ENCODE measurements around the gene OR52I2. TPM values are rescaled to one million over a fixed set of nuclear protein-coding genes. Genes with fewer than 3 reads are reported as not detected.

The OR52I2 gene
- total RNA-seq, 1 donor from 2014 or later = not detected

DNA sequence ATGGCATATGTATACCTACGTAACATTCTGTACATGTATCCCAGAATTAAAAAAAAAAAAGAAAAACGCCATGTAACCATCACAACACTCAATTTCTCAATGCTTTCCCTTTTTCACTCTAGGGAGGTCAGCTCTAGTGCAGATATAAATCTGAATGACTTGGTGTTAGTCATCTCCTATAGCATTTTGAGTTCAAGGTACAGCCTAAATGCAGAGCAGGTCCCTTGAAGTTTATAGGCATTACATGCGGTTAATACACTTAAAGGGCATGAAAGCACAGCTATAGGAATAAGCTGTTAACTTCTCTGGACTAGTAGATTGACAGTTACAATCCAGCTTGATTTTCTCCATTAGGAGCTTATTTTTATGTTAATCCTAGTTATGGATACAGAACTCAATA, 16.2 kb upstream of the OR52I2 start:
- Mint-ChIP-seq H3K36me3 (ENCODE audit: insufficient read depth) (peaks cover 3% of the 10 kb centered on the region), H3K27ac (no peak overlapping the region), H3K9me3 (ENCODE audit: low read depth) (peaks cover 23% of the 10 kb centered on the region), H3K4me3 (ENCODE audit: low read depth) (no peak overlapping the region), H3K27me3 (no peaks in the 10 kb centered on the region), H3K4me1 (ENCODE audit: low read depth) (peaks cover 10% of the 10 kb centered on the region)
- DNase-seq (ENCODE audit: low spot score, unreplicated experiment) = no peak
- TF ChIP-seq, protein P1, sequence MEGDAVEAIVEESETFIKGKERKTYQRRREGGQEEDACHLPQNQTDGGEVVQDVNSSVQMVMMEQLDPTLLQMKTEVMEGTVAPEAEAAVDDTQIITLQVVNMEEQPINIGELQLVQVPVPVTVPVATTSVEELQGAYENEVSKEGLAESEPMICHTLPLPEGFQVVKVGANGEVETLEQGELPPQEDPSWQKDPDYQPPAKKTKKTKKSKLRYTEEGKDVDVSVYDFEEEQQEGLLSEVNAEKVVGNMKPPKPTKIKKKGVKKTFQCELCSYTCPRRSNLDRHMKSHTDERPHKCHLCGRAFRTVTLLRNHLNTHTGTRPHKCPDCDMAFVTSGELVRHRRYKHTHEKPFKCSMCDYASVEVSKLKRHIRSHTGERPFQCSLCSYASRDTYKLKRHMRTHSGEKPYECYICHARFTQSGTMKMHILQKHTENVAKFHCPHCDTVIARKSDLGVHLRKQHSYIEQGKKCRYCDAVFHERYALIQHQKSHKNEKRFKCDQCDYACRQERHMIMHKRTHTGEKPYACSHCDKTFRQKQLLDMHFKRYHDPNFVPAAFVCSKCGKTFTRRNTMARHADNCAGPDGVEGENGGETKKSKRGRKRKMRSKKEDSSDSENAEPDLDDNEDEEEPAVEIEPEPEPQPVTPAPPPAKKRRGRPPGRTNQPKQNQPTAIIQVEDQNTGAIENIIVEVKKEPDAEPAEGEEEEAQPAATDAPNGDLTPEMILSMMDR (IDR thresholded peaks at IDR 0.05; ENCODE audit: unreplicated experiment) = no peak

DNA sequence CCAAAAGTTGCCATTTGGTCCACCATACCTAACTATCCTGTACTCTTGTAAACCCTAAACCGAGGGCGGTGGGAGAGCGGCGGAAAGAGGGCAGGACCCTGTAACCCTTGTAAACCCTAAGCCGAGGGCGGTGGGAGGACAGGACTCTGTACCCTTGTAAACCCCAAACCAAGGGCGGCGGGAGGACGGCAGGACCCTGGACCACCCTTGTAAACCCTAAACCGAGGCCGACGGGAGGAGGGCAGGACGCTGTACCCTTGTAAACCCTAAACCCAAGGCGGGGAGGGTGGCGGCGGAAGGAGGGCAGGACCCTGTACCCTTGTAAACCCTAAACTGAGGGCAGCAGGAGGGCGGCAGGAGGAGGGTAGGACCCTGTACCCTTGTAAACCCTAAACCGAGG, 12.5 kb upstream of the OR52I2 start:
- H3K9me3 Mint-ChIP-seq (ENCODE audit: low read depth) = peaks cover 11% of the 10 kb centered on the region
- no peak overlapping the region for H3K4me3 Mint-ChIP-seq (ENCODE audit: low read depth)
- TF ChIP-seq, protein P1 (IDR thresholded peaks at IDR 0.05; ENCODE audit: unreplicated experiment) = no peak
- no peak overlapping the region for H3K27ac Mint-ChIP-seq
- no peaks in the 10 kb centered on the region for H3K36me3 Mint-ChIP-seq (ENCODE audit: insufficient read depth)
- no peak for DNase-seq (ENCODE audit: low spot score, unreplicated experiment)
- no peaks in the 10 kb centered on the region for H3K27me3 Mint-ChIP-seq
- H3K4me1 Mint-ChIP-seq (ENCODE audit: low read depth) = no peaks in the 10 kb centered on the region

DNA sequence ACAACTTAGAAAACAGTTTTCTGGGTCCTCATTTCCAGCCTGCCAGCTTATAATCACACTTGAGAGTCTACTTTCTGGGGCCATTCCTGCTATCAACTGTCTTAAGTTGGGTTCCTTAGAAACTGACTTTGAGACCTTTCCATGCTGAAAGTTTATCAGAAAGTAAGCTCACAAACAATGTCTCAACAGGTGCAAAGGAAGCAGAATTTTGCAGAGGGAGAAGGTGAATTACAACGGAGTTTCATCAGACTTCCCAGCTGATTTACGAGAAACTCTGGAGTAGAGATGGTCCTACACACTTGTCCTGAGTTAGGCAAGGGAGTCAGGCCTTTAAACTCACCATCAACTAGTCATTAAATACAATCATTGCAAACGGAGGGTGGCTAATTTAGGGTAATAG, 4.7 kb upstream of the OR52I2 start:
- Mint-ChIP-seq H3K4me1 (ENCODE audit: low read depth) (peaks cover 5% of the 10 kb centered on the region), H3K27ac (no peak overlapping the region), H3K4me3 (ENCODE audit: low read depth) (no peak overlapping the region), H3K9me3 (ENCODE audit: low read depth) (no peaks in the 10 kb centered on the region), H3K36me3 (ENCODE audit: insufficient read depth) (no peaks in the 10 kb centered on the region), H3K27me3 (no peaks in the 10 kb centered on the region)
- TF ChIP-seq, protein P1 (IDR thresholded peaks at IDR 0.05; ENCODE audit: unreplicated experiment) = no peak
- DNase-seq (ENCODE audit: low spot score, unreplicated experiment) = no peak

DNA sequence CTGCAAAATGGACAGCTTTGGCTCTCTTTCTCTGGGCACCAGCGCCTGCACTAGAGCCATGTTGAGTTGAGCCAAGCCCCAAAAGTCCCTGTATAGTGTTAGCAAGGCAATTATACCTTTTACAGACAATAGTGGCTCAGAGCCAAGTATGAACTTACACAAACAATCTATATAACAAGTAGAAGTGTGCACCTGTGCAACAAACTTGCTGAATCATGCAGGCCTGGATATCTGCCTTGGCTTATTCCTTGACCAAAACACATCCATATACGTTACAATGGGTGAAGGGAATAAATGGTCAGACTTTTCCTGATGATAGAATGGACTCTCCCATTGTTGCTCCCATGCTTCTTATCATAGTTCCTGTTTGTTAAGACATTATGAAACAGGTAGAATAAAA, 3.8 kb upstream of the OR52I2 start:
- Mint-ChIP-seq H3K36me3 (ENCODE audit: insufficient read depth) (no peaks in the 10 kb centered on the region), H3K4me3 (ENCODE audit: low read depth) (no peak overlapping the region), H3K27ac (no peak overlapping the region), H3K4me1 (ENCODE audit: low read depth) (peaks cover 5% of the 10 kb centered on the region), H3K9me3 (ENCODE audit: low read depth) (no peaks in the 10 kb centered on the region), H3K27me3 (no peaks in the 10 kb centered on the region)
- DNase-seq (ENCODE audit: low spot score, unreplicated experiment) = no peak
- TF ChIP-seq, protein P1 (IDR thresholded peaks at IDR 0.05; ENCODE audit: unreplicated experiment) = no peak

DNA sequence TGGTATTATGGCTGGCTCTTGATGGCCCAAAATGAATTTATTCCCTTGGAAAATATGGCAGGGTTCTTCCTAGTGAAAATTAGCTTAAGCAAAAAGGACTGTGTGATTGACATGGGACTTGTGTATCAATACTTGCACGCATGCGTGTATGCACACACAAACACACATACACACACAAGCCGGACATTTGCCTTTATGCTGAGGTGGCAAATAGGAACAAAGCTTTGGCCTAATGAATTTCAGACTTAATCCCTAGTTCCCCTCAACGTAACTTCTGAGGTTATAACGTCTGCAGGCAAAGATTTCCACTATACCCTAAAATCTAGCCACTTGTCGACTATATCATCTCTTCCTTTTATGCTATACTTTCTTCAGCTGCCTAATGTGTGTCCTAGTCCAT, 2.9 kb upstream of the OR52I2 start:
- TF ChIP-seq, protein P1 (IDR thresholded peaks at IDR 0.05; ENCODE audit: unreplicated experiment) = no peak
- Mint-ChIP-seq H3K4me3 (ENCODE audit: low read depth) (no peak overlapping the region), H3K27ac (no peak overlapping the region), H3K36me3 (ENCODE audit: insufficient read depth) (no peaks in the 10 kb centered on the region), H3K9me3 (ENCODE audit: low read depth) (no peaks in the 10 kb centered on the region), H3K27me3 (no peaks in the 10 kb centered on the region), H3K4me1 (ENCODE audit: low read depth) (peaks cover 5% of the 10 kb centered on the region)
- DNase-seq (ENCODE audit: low spot score, unreplicated experiment) = no peak

All from progenitor cell of endocrine pancreas (in vitro differentiated cells).